Hepatocyte (in vitro differentiated cells): Measurements from ENCODE around the gene WDR4. TPM values are rescaled to one million over a fixed set of nuclear protein-coding genes. Genes with fewer than 3 reads are reported as not detected.

ENCODE experiments used
- DNase-seq: peaks from one replicate; pipeline ENCODE4 v3.0.0-alpha.2; 2016; ENCODE audit warnings: low spot score
- H2AFZ ChIP-seq: fragments of 200-600 bp; sonication (generic); 2 replicates; pipeline ENCODE4 v1.6.0; 2016; ENCODE audit warnings: antibody characterized with exemption, mild to moderate bottlenecking
- H3K27ac ChIP-seq: fragments of 200-600 bp; sonication (generic); 2 replicates; pipeline ENCODE4 v1.5.1; 2016; ENCODE audit warnings: mild to moderate bottlenecking
- H3K27me3 ChIP-seq: fragments of 200-600 bp; sonication (generic); 2 replicates; pipeline ENCODE4 v1.6.1; 2016
- H3K36me3 ChIP-seq: fragments of 200-600 bp; sonication (generic); replicated peaks from 2 replicates; pipeline ENCODE4 v1.5.1; 2016; ENCODE audit warnings: low read depth; ENCODE audit not compliant: insufficient read depth
- H3K4me1 ChIP-seq: fragments of 200-600 bp; sonication (generic); 2 replicates; pipeline ENCODE4 v1.5.1; 2016; ENCODE audit warnings: mild to moderate bottlenecking, moderate library complexity; ENCODE audit not compliant: insufficient read depth
- H3K4me2 ChIP-seq: fragments of 200-600 bp; sonication (generic); 2 replicates; pipeline ENCODE4 v1.6.0; 2016
- H3K4me3 ChIP-seq: fragments of 200-600 bp; sonication (generic); 2 replicates; pipeline ENCODE4 v1.5.1; 2016; ENCODE audit warnings: mild to moderate bottlenecking
- H3K79me2 ChIP-seq: fragments of 200-600 bp; sonication (generic); 2 replicates; pipeline ENCODE4 v1.6.0; 2017; ENCODE audit warnings: mild to moderate bottlenecking
- H3K9me2 ChIP-seq: fragments of 200-600 bp; sonication (generic); replicated peaks from 2 replicates; pipeline ENCODE4 v1.6.0; 2017; ENCODE audit warnings: mild to moderate bottlenecking; ENCODE audit not compliant: insufficient read depth
- H3K9me3 ChIP-seq: fragments of 200-600 bp; sonication (generic); 2 replicates; pipeline ENCODE4 v1.5.1; 2016; ENCODE audit warnings: low read depth, mild to moderate bottlenecking
- H4K20me1 ChIP-seq: fragments of 200-600 bp; sonication (generic); 2 replicates; pipeline ENCODE4 v1.6.0; 2016; ENCODE audit warnings: mild to moderate bottlenecking; ENCODE audit not compliant: insufficient read depth, poor library complexity, severe bottlenecking
- CTCF ChIP-seq: fragments of 200-600 bp; sonication (generic); IDR thresholded peaks from 2 replicates; pipeline ENCODE4 v1.5.1; 2016; ENCODE audit warnings: antibody characterized with exemption, mild to moderate bottlenecking; ENCODE audit not compliant: poor library complexity
- EZH2 ChIP-seq: fragments of 200-600 bp; sonication (generic); IDR thresholded peaks from 2 replicates; pipeline ENCODE4 v1.6.1; 2016; ENCODE audit warnings: antibody characterized with exemption, mild to moderate bottlenecking, borderline replicate concordance
- EZH2phosphoT487 ChIP-seq: fragments of 200-600 bp; sonication (generic); IDR thresholded peaks from one replicate; pipeline ENCODE4 v1.6.1; 2018; ENCODE audit warnings: antibody characterized with exemption, mild to moderate bottlenecking, low read depth, moderate library complexity; ENCODE audit not compliant: unreplicated experiment, severe bottlenecking
- WGBS: methylation state at CpG from one replicate; pipeline ENCODE4 v1.1.6; 2016; ENCODE audit warnings: low lambda C conversion rate; ENCODE audit errors: missing lambda C conversion rate; 5-methylcytosine and 5-hydroxymethylcytosine counted together
- polyA plus RNA-seq: library from polyadenylated mRNA; unstranded; fragments of >200 nt; fragmentation: Nextera tagmentation; extraction: Ambion mirVana; gene quantifications from 2 replicates; pipeline ENCODE4 v1.2.1, GENCODE V29; 2016
- total RNA-seq: library from RNA; depleted of rRNA; stranded (reverse); fragments of >200 nt; gene quantifications from 2 replicates; pipeline ENCODE4 v1.2.3, GENCODE V29; 2014

WDR4 gene
- total and polyA plus RNA-seq, 2 experiments from 2014 or later = 6.4 to 11.1 TPM

- no peaks in the 10 kb centered on the region for H4K20me1 ChIP-seq
- DNase-seq = no peak
- H2AFZ ChIP-seq = no peak overlapping the region
- TF ChIP-seq EZH2 = no peak
- TF ChIP-seq CTCF = no peak
- no peak for TF ChIP-seq EZH2phosphoT487
- no peak overlapping the region for H3K4me3 ChIP-seq
- H3K27ac ChIP-seq = no peak overlapping the region
- H3K27me3 ChIP-seq = no peaks in the 10 kb centered on the region
- H3K4me2 ChIP-seq = no peak overlapping the region
- H3K9me2 ChIP-seq = no peaks in the 10 kb centered on the region
- H3K79me2 ChIP-seq = no peaks in the 10 kb centered on the region
- 91% methylated on average over 5 of the region's 5 CpGs for WGBS
- H3K36me3 ChIP-seq = no peaks in the 10 kb centered on the region
- H3K4me1 ChIP-seq = no peaks in the 10 kb centered on the region
- H3K9me3 ChIP-seq = no peaks in the 10 kb centered on the region
These were observed 79.4 kb downstream of the WDR4 start for GRCh38 chr21:42799948-42800347.

GRCh38 chr21:42799516-42799915 is 79.8 kb downstream of the WDR4 start:
- Histone ChIP-seq H4K20me1 (no peaks in the 10 kb centered on the region), H2AFZ (no peak overlapping the region), H3K27me3 (no peaks in the 10 kb centered on the region), H3K9me3 (no peaks in the 10 kb centered on the region), H3K9me2 (no peaks in the 10 kb centered on the region), H3K4me1 (no peaks in the 10 kb centered on the region), H3K4me2 (no peak overlapping the region), H3K4me3 (no peak overlapping the region), H3K27ac (no peak overlapping the region), H3K36me3 (no peaks in the 10 kb centered on the region), H3K79me2 (no peaks in the 10 kb centered on the region)
- TF ChIP-seq EZH2phosphoT487 (no peak), EZH2 (no peak), CTCF (no peak)
- WGBS = 70% methylated on average over 9 of the region's 9 CpGs
- no peak for DNase-seq

Other genes with a start within 250 kb of the WDR4 start
- 19.6 and 21.0 TPM in 2 replicates for gene PDE9A, start 225.9 kb downstream of the WDR4 start, total RNA-seq
- gene PDE9A, start 225.9 kb downstream of the WDR4 start, polyA plus RNA-seq = 14.3 and 18.2 TPM in 2 replicates
- gene NDUFV3, start 13.8 kb upstream of the WDR4 start, total RNA-seq = 31.9 and 34.1 TPM in 2 replicates
- gene NDUFV3, start 13.8 kb upstream of the WDR4 start, polyA plus RNA-seq = 36.3 and 39.7 TPM in 2 replicates
- 5.4 and 7.6 TPM in 2 replicates for gene ERVH48-1, start 46.1 kb upstream of the WDR4 start, total RNA-seq
- 14.8 and 26.9 TPM in 2 replicates for gene ERVH48-1, start 46.1 kb upstream of the WDR4 start, polyA plus RNA-seq
- gene PKNOX1, start 95.0 kb upstream of the WDR4 start, total RNA-seq = 13.4 and 13.6 TPM in 2 replicates
- 11.0 and 21.6 TPM in 2 replicates for gene PKNOX1, start 95.0 kb upstream of the WDR4 start, polyA plus RNA-seq
- 23.7 and 36.6 TPM in 2 replicates for gene CBS, start 196.3 kb upstream of the WDR4 start, total RNA-seq
- 35.8 and 40.6 TPM in 2 replicates for gene CBS, start 196.3 kb upstream of the WDR4 start, polyA plus RNA-seq
- gene U2AF1, start 228.0 kb upstream of the WDR4 start, total RNA-seq = 22.8 and 47.3 TPM in 2 replicates
- gene U2AF1, start 228.0 kb upstream of the WDR4 start, polyA plus RNA-seq = 48.2 and 89.0 TPM in 2 replicates